Endothelial cell of umbilical vein (primary cell): Measurements from ENCODE around the gene UBE2C. TPM values are rescaled to one million over a fixed set of nuclear protein-coding genes. Genes with fewer than 3 reads are reported as not detected.

Source experiments
- BruUV-seq: library from RNA; stranded (reverse); fragments of 400-500 nt; replicated peaks from 2 replicates; lab custom pipeline; 2021; lab: Mats Ljungman, UMichigan
- CTCF ChIA-PET: fragments of 300-600, 350-600 bp; sonication (Branson Sonifier 250); formaldehyde crosslinking; loops from one replicate; lab custom pipeline; 2021; ENCODE audit warnings: antibody characterized with exemption, inconsistent platforms; lab: Charles Lee
- POLR2A ChIA-PET: fragments of 300-600, 350-600 bp; sonication (Branson Sonifier 250); formaldehyde crosslinking; loops from one replicate; lab custom pipeline; 2021; ENCODE audit warnings: antibody characterized with exemption, inconsistent platforms; lab: Charles Lee
- DNase-seq: peaks from one replicate; pipeline ENCODE4 v3.0.0-alpha.2; 2011; ENCODE audit warnings: low read depth, low spot score
- FAIRE-seq: peaks from 2 replicates; lab custom pipeline; 2011; peaks lifted over from hg19 to GRCh38; lab: Jason Lieb, UNC
- H2AFZ ChIP-seq: 2 replicates; pipeline ENCODE4 v1.6.0; 2012; ENCODE audit warnings: low read depth, low read length, control low read depth, inconsistent platforms
- H3K27ac ChIP-seq: 2 replicates; pipeline ENCODE4 v1.5.1; 2011; ENCODE audit warnings: low read depth, mild to moderate bottlenecking, control low read depth, low read length, moderate library complexity; ENCODE audit not compliant: insufficient read depth
- H3K27me3 ChIP-seq, 2 experiments: 2 replicates each; pipeline versions ENCODE4 v1.6.0 to v1.6.1; 2011; ENCODE audit warnings: low read length in 2 of 2, mixed read lengths in 1 of 2; ENCODE audit not compliant: control insufficient read depth in 2 of 2, insufficient read depth in 2 of 2
- H3K36me3 ChIP-seq, 2 experiments: 2 replicates in 1 of 2; 3 replicates in 1 of 2; pipeline ENCODE4 v1.5.1; 2011; ENCODE audit warnings: low read length in 2 of 2, mild to moderate bottlenecking in 1 of 2, moderate library complexity in 1 of 2; ENCODE audit not compliant: control insufficient read depth in 2 of 2, insufficient read depth in 2 of 2; ENCODE audit errors: extremely low read depth in 1 of 2
- H3K4me1 ChIP-seq: 3 replicates; pipeline ENCODE4 v1.5.1; 2011; ENCODE audit warnings: mild to moderate bottlenecking, low read length; ENCODE audit not compliant: control insufficient read depth, insufficient read depth; ENCODE audit errors: extremely low read depth
- H3K4me2 ChIP-seq: 2 replicates; pipeline ENCODE4 v1.6.1; 2011; ENCODE audit warnings: low read length, control low read depth, mixed read lengths; ENCODE audit not compliant: insufficient read depth
- H3K4me3 ChIP-seq, 3 experiments: fragments of 200-600 bp in 1 of 3; sonication (generic), shearing (Covaris generic) in 1 of 3; replicated peaks in 1 of 3; 2 replicates each; pipeline ENCODE4 v1.5.1; 2011 to 2016; ENCODE audit warnings: control low read depth in 3 of 3, low read length in 3 of 3, mild to moderate bottlenecking in 2 of 3, inconsistent platforms in 1 of 3, low read depth in 1 of 3, moderate library complexity in 1 of 3; ENCODE audit not compliant: insufficient read depth in 1 of 3
- H3K79me2 ChIP-seq: 2 replicates; pipeline ENCODE4 v1.6.0; 2012; ENCODE audit warnings: low read length, inconsistent platforms; ENCODE audit not compliant: control insufficient read depth, insufficient read depth
- H3K9ac ChIP-seq: replicated peaks from 2 replicates; pipeline ENCODE3; 2011; ENCODE audit warnings: low read length, control low read depth; ENCODE audit not compliant: insufficient read depth; ENCODE audit errors: extremely low read depth
- H3K9me1 ChIP-seq: replicated peaks from 3 replicates; pipeline ENCODE4 v1.6.0; 2011; ENCODE audit warnings: mild to moderate bottlenecking, low read length; ENCODE audit not compliant: control insufficient read depth, insufficient read depth; ENCODE audit errors: extremely low read depth
- H3K9me3 ChIP-seq: replicated peaks from 2 replicates; pipeline ENCODE4 v1.5.1; 2012; ENCODE audit warnings: low read length, inconsistent platforms; ENCODE audit not compliant: control insufficient read depth, insufficient read depth
- H4K20me1 ChIP-seq: replicated peaks from 2 replicates; pipeline ENCODE3; 2011; ENCODE audit warnings: mild to moderate bottlenecking, low read length; ENCODE audit not compliant: control insufficient read depth, insufficient read depth; ENCODE audit errors: extremely low read depth
- FOS ChIP-seq: IDR thresholded peaks from 2 replicates; pipeline ENCODE4 v1.6.1; 2011; ENCODE audit warnings: mild to moderate bottlenecking, low read length, moderate library complexity, borderline replicate concordance; ENCODE audit not compliant: insufficient read depth
- GATA2 ChIP-seq: IDR thresholded peaks from 2 replicates; pipeline ENCODE4 v1.7.0; 2011; ENCODE audit warnings: low read depth, mild to moderate bottlenecking, moderate library complexity, mixed read lengths, low read length; ENCODE audit not compliant: insufficient read length, insufficient read depth
- POLR2AphosphoS5 ChIP-seq: IDR thresholded peaks from 2 replicates; pipeline ENCODE4 v1.6.1; 2012; ENCODE audit warnings: low read depth, mild to moderate bottlenecking, control low read depth, low read length, moderate library complexity; ENCODE audit not compliant: insufficient read depth
- dilution Hi-C: fragments of 300-500 bp; cut with MboI; formaldehyde crosslinking; loops from one replicate; pipeline ENCODE4 v1.15.0; 2019; ENCODE audit warnings: low sequenced_read_pairs; ENCODE audit not compliant: extremely low pct_ligation_motif_present
- intact Hi-C: fragments of 100-400 bp; cut with micrococcal nuclease; formaldehyde crosslinking; loops from one replicate; pipeline ENCODE4 v1.10.0; 2022
- polyA plus RNA-seq, 4 experiments: library from polyadenylated mRNA; depleted of rRNA in 3 of 4; stranded (reverse) in 3 of 4; unstranded in 1 of 4; fragments of >200 nt; gene quantifications; 2 replicates each; pipeline versions ENCODE4 v1.2.1 to v1.2.3, GENCODE V29; 2011 to 2012; ENCODE audit warnings: missing spikeins in 1 of 4
- total RNA-seq: library from RNA; stranded (reverse); gene quantifications from 2 replicates; pipeline ENCODE4 v1.2.3, GENCODE V29; 2021
- TF ChIP-seq, protein P1 (sequence below): IDR thresholded peaks from 2 replicates; pipeline ENCODE4 v1.6.1; 2011; ENCODE audit not compliant: insufficient read depth, insufficient read length
- TF ChIP-seq, protein P2 (sequence below), 2 donors: IDR thresholded peaks; 1 replicate in 1 of 2; 2 replicates in 1 of 2; pipeline ENCODE4 v1.5.1; 2011; ENCODE audit warnings: low read length in 2 of 2, mild to moderate bottlenecking in 2 of 2, moderate library complexity in 2 of 2, control low read depth in 1 of 2, inconsistent platforms in 1 of 2, low read depth in 1 of 2; ENCODE audit not compliant: insufficient read depth in 1 of 2; ENCODE audit errors: extremely low read depth in 1 of 2

The UBE2C gene
- total and polyA plus RNA-seq, 2 donors (not counting 3 experiments of a cell fraction or from before 2014, with no cell fraction given): 129 to 130 TPM

DNA sequence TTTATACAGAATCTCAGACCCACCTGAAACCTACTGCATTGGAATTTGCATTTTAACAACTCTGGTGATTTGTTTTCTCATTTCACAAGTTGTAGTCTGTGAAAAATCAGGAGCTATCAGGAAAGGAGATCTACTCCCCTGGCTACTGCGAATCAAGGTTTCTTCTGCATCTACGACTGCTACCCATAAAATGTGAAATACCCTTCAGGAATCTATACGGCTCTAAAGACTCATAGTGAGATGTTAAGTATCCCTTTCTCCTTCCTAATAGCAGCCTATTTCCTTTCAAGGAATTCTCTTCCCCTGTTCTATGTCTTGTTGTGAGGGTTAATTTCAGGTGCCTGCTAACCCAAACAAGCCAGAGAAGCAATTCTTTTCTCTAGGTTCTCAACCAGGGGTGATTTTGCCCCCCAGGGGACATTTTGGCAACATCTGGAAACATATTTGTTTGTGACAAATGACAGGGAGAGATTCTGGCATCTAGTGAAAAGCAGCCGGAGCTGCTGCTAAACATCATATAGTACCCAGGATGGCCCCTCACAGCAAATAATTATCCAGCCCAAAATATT, 47.1 kb upstream of the UBE2C start:
- H3K9me3 ChIP-seq: no peaks in the 10 kb centered on the region
- H2AFZ ChIP-seq: no peak overlapping the region
- no TSS peak for BruUV-seq
- no peaks in the 10 kb centered on the region for H3K79me2 ChIP-seq
- dilution Hi-C loops: no loop called here
- no peaks in the 10 kb centered on the region for H4K20me1 ChIP-seq
- intact Hi-C loops: no loop called here
- no peaks in the 10 kb centered on the region for H3K36me3 ChIP-seq
- H3K9me1 ChIP-seq: no peaks in the 10 kb centered on the region
- H3K4me2 ChIP-seq: no peak overlapping the region
- ChIA-PET POLR2A (no interaction called here), CTCF (no interaction called here)
- FAIRE-seq (no peak), DNase-seq (no peak)
- H3K27me3 ChIP-seq: no peaks in the 10 kb centered on the region
- no peak overlapping the region for H3K4me3 ChIP-seq
- H3K9ac ChIP-seq: no peak overlapping the region
- TF ChIP-seq, protein P1, sequence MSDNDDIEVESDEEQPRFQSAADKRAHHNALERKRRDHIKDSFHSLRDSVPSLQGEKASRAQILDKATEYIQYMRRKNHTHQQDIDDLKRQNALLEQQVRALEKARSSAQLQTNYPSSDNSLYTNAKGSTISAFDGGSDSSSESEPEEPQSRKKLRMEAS: no peak
- TF ChIP-seq, protein P2, sequence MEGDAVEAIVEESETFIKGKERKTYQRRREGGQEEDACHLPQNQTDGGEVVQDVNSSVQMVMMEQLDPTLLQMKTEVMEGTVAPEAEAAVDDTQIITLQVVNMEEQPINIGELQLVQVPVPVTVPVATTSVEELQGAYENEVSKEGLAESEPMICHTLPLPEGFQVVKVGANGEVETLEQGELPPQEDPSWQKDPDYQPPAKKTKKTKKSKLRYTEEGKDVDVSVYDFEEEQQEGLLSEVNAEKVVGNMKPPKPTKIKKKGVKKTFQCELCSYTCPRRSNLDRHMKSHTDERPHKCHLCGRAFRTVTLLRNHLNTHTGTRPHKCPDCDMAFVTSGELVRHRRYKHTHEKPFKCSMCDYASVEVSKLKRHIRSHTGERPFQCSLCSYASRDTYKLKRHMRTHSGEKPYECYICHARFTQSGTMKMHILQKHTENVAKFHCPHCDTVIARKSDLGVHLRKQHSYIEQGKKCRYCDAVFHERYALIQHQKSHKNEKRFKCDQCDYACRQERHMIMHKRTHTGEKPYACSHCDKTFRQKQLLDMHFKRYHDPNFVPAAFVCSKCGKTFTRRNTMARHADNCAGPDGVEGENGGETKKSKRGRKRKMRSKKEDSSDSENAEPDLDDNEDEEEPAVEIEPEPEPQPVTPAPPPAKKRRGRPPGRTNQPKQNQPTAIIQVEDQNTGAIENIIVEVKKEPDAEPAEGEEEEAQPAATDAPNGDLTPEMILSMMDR (IDR thresholded peaks at IDR 0.05; ENCODE audit: extremely low read depth in 1 of 2, insufficient read depth in 1 of 2, low read depth in 1 of 2, low read length in 2 of 2): no peak
- TF ChIP-seq FOS (no peak), GATA2 (no peak), POLR2AphosphoS5 (no peak)
- no peak overlapping the region for H3K27ac ChIP-seq
- H3K4me1 ChIP-seq: peaks cover 7% of the 10 kb centered on the region
